GM21360 (cell line): ENCODE data around the gene TBC1D9B.
"Not testable (repeated sequence)": the region's sequence is repeated elsewhere in the genome, so short reads cannot be mapped to it uniquely, and the experiment has no call there.

Experiments
- ATAC-seq: cut with Tn5 transposase; IDR thresholded peaks from one replicate; pipeline ENCODE4 v1.9.1; 2021; ENCODE audit warnings: mild to moderate bottlenecking, moderate library complexity; ENCODE audit not compliant: unreplicated experiment

Gene TBC1D9B

DNA sequence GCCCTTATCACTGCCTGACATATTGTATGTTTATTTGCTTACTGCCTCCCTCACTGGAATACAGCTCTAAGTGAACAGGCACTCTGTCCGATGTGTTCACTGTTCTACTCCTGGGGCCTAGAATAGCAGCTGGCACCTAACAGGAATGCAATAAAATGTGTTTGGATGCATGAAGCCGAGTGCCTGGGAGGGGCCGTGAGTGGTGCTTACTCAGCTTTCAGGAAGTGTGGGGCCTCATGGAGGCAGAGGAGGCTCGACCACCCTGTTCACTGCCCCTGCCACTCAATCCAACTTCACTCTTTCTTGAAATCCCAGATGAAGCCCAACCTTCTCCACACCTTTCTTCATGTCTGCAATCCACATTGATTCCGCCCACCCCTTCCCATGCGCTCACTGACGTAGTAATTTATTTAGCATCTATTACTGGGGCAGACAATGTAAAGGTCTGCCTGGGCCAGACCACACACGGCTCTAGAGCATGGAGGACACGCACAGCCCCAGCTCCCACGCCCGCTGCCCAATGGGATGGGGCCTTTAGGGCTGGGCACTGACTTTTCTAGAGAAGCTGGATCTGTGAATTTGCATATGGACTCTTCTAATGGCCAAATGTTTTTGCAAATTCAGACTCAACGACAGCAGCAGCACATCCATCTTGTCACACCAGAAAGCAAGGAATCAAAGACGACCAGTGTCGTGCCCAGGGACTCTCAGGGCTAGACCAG, 21.3 kb downstream of the TBC1D9B start:
- no peak for ATAC-seq

DNA sequence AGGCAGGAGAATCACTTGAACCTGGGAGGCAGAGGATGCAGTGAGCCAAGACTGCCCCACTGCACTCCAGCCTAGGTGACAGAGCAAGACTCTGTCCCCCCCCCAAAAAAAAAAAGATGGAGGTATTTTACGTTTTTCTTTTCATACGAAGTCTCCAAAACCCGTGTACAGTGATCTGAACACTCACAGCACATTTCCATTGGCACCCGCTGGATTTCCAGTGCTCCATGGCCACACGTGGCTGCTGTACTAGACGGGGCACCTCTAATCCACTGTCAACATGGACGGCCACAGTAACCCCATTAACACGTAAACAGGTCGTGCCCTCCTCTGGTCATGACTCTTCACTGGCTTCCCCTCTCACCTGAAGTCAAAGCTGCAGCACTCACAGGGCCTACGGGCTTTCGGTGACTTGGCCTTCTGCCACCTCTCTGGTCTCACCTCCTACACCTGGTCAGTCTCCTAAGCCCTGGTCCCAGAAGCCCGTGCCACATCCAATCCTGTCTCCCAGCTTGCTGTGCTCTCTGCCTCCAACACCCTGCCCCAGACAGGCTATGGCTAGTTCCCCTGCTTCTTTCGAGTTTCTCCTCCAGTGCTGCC, 22.1 kb downstream of the TBC1D9B start:
- ATAC-seq: no peak

GRCh38 chr5:179883163-179883562, 24.5 kb downstream of the TBC1D9B start:
- no peak for ATAC-seq

DNA sequence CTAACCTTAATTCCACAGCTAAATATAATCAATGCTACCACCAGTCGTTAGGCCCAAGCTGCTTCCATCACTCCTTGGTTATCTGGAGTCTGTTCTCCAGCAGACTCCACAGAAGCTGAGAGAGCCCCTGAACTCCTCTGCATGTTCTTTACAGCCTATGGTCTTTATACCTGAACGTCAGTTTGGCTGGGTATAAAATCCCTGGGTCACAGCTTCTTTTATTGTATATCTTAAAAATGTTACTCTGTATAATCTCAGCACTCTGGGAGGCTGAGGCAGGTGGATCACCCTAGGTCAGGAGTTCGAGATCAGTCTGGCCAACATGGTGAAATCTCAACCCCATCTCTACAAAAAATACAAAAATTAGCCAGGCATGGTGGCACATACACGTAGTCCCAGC, 25.4 kb downstream of the TBC1D9B start:
- ATAC-seq: no peak

DNA sequence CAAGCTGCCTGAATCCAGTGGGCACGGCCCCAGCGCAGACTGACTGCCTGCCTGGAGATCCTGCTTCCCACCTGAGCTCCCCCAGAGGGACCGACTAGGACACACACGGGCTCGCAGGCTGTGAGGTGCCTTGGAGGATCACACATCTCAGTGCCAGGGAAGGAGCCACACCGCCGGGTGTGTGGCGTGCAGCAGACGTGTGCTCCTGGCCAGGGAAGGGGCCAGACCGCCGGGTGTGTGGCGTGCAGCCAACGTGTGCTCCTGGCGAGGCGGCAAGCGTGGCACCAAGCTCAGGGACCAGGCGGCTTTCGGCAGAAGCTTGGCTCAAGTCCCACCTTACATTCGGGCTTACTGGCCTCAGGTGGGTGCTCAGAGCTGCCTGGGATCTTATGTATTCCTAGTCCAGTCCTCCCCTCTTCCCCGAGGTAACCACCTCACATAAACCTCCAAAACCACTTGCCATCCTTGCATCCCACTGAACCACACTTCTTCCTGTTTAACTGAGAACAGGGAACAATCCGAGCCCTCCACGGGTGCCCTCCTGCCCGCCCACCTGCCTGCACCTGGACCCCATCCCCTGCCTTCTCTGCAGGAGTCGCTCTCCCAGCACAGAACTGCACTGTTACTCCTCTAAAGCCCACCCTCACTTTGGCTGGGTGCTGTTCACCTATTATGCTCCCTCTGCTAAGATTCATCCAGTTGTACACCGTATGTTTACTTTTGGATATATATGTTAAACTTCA, 26.7 kb downstream of the TBC1D9B start:
- no peak for ATAC-seq

GRCh38 chr5:179880066-179880650, 27.5 kb downstream of the TBC1D9B start:
- ATAC-seq: no peak

DNA sequence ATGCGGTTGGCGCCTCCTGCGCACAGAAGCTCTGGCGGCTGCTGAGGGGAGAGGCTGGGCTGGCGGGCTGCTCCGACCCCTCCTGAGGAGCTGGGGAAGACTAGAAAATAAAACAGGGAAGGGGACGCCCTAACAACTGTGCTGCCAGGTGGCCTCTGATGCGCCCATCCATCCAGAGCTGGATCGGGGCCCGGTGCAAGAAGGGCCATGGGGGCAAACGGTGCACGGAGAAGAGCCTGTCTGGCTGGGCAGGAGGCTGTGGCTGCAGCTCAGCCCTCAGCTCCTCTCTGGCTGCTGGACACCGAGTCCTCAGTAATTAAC, 28.0 kb downstream of the TBC1D9B start:
- ATAC-seq: no peak

DNA sequence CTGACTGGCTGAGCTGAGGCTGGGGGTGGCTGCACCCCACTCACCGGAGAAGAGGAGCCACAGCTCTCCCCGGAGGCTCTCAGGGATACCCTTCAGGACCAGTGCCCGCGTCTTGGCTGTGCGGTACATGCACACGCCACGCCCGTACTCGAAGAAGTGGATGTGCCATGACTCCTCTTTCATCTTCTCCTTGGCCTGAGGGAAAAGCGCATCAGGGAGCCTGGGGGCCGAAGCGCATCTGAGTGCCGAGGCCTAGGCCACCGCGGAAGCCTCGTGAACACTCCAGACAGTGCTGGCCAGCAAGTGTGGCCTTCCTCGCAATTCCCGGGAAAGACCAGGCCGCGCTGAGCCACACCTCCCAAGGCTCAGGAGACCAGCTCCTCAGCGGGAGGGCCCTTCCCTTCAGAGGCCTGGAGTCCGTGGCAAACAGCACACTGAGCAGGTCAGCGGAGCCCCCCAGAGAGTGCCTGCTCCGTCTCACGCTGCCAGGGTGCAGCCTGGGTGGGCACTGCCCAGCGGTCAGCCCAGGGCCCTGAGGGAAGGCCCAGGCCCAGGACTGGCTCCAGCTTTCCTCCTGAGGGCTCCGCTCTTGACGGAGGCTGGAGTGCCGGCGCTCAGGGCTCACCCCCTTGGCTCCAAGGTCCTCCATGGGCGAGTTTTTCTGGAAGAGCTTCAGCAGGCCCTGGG, 28.6 kb downstream of the TBC1D9B start:
- no peak for ATAC-seq

GRCh38 chr5:179878222-179879002, 29.3 kb downstream of the TBC1D9B start:
- no peak for ATAC-seq

GRCh38 chr5:179876610-179876952, 31.1 kb downstream of the TBC1D9B start:
- no peak for ATAC-seq

- no peak for ATAC-seq
These were observed 31.7 kb downstream of the TBC1D9B start for GRCh38 chr5:179875741-179876609.

- ATAC-seq: no peak
These were observed 33.0 kb downstream of the TBC1D9B start for GRCh38 chr5:179874536-179875292.

GRCh38 chr5:179874136-179874535, 33.6 kb downstream of the TBC1D9B start:
- ATAC-seq: no peak

GRCh38 chr5:179873588-179874110, 34.0 kb downstream of the TBC1D9B start:
- ATAC-seq: no peak

DNA sequence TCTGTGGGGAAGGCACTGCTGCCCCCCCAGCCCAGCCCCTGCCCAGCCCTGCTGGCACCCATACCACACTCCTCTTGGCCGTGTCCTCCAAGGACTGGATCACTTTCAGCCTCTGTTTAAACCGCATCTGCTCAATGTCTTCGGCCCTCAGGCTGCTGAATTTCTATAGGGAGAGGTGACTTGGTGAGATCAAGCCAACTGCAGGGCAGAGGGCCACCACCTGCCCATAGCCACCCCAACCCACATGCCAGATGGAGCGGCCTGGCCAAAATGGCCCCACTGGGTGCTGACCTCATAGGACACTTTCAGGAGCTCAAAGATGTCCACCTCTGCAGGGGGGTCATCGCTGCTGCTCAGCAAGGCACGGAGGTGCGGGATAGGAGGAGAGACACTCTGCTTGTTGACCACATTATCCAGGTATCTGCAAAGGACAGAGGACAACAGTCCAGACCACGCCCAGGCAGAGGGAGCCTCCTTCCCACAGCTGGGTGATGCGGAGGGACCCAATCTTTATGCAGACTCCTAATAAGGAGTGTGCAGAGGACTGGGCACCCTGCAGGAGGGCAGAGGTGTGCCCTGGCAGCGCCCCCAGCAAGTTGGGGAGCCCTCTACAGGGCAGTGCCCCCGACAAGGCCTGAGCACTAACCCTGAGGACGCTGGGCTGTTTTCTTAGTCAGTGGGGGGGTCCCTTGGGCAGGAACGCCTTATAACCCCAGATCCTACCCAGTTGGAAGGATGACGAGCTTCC, 34.7 kb downstream of the TBC1D9B start:
- ATAC-seq: no peak

- no peak for ATAC-seq
These were observed 35.5 kb downstream of the TBC1D9B start for GRCh38 chr5:179872055-179872827.

- ATAC-seq: not testable (repeated sequence)
These were observed 36.2 kb downstream of the TBC1D9B start for GRCh38 chr5:179871533-179871932.
